ENCODE results near the gene CKAP2.
"Not testable (repeated sequence)": the region's sequence is repeated elsewhere in the genome, so short reads cannot be mapped to it uniquely, and the experiment has no call there.

CKAP2 gene

DNA sequence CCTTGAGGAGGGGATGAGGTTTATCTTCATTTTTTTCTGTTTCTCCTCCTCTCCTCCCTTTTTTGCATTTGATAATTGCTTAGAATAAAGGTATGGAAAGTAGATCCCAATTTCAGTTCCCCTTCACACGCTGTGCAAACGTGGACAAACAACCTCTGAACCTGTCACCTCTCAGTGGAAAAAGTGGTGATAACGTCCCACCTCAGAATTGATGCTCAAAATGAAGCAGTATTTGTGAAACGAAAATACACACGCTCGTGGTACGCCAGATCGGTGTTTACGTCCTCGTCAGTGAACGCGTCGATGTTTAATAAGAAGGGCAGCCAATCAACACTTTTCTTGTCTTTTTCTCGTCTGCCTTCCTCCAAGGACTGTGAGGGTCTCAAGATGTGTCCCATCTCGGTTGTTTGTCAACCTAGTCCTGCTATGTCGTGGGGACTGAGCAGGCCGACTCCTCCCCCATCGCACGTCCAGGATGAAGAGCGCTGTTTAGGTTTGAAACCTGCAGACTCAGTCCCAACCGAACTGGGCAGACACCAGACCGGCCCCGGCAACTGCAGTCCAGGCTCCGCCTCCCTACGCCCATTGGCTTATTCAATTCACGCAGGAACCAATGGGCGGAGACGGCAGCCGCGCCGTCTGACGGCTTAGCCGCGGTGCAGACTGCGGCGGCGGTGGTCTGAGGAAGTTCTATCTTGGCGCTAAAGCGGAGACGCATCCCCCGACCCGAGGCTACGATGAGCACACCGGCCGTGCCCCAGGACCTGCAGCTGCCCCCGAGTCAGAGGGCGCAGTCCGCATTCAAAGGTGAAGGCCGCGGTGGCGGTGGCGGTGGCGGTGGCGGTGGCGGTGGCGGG lies at the start of gene CKAP2:
Gene CKAP2 (plus strand): TSS at position 659 of the 857 bp plus-strand sequence. CDS start 79 bp downstream, at position 738.
- peak; percentile 27 for DNase-seq

GRCh38 chr13:52405767-52406494 lies 49.3 kb upstream of the CKAP2 start, which contains the start of gene THSD1:
Gene THSD1, minus strand, starts transcription at chr13:52406172. Its CDS starts 3,572 bp downstream, at chr13:52402600.
- DNase-seq: no peak

DNA sequence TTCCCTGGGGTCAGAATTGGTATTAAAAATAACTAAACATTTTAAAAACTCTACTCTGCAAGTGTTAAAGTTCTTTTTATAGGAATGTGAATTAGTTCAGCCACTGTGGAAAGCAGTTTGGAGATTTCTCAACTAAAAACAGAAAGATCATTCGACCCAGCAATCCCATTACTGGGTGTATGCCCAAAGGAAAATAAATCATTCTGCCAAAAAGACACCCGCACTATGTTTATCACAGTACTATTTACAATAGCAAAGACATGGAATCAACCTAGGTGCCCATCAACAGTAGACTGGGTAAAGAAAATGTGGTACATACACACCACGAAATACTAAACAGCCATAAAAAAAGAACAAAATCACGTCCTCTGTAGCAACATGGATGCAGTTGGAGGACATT lies 48.6 kb upstream of the CKAP2 start:
- no peak for DNase-seq

DNA sequence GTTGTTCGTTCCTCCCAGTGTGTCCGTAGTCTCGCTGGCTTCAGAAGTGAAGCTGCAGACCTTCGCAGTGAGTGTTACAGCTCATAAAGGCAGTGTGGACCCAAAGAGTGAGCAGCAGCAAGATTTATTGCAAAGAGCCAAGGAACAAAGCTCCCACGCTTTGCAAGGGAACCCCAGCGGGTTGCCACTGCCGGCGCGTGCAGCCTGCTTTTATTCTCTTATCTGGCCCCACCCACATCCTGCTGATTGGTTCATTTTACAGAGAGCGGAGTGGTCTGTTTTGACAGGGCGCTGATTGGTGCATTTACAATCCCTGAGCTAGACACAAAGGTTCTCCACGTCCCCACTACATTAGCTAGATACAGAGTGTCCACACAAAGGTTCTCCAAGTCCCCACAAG lies 47.8 kb upstream of the CKAP2 start:
- DNase-seq: not testable (repeated sequence)

GRCh38 chr13:52408071-52408658 lies 47.1 kb upstream of the CKAP2 start:
- DNase-seq: not testable (repeated sequence)

DNA sequence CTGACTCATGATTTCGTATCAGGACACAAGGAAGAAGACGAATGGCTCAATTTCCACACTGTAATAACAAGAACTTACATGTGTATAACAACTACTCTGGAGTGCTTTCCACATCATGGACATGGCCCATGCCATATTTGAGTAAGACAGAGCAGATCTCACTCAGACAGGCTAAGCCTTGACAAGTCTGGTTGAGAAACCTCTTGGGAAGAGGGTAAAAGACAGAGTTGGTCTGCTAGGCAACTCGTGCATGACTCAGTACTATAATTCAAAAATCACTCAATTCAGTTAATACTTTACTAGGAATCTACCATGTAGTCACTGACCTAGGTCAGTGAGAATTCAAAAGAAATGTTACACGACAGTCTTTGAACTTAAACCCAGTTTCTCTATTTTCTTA lies 43.6 kb upstream of the CKAP2 start:
- DNase-seq: no peak

DNA sequence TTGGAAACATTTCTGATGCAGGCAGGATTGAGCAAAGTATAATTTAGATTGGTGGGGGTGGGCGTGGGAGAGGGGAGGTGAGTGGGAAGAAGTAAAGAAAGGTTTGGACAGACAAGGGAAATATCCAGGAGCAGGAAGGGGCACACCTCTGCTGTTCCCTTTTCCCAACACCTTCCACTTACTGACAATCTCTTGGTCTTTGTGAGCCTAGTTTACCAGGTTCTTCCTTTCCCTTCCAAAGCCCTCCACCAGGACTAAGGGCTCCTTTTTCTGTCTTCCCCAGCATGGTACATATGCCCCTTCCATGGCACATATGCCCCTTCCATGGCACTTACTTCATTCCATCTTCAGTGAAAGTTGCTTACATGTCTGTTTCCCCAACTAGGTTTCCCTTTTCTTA lies 43.1 kb upstream of the CKAP2 start:
- no peak for DNase-seq

GRCh38 chr13:52414051-52414450 lies 41.2 kb upstream of the CKAP2 start:
- no peak for DNase-seq

- no peak for DNase-seq
These were observed 40.3 kb upstream of the CKAP2 start for GRCh38 chr13:52414963-52415362.

DNA sequence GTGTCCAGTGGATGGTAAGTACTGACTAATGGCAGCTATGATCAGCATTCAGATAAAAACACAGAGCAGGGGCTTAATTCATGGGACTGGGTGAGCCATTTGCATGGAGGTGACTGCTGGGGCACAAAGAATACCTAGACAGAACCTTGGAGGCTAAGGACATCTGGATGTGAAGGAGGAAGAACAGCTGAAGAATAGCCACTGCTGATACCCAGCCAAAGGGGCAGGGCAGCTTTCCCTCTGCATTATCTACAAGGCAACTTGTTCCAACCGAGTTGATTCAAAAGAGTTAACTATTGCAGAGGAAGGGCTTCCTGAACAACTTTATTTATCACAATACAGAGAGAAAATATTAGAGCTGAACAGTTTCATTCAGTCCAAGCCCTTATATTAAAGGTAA lies 36.2 kb upstream of the CKAP2 start:
- no peak for DNase-seq

GRCh38 chr13:52421216-52421615 lies 34.1 kb upstream of the CKAP2 start:
- DNase-seq: no peak

DNA sequence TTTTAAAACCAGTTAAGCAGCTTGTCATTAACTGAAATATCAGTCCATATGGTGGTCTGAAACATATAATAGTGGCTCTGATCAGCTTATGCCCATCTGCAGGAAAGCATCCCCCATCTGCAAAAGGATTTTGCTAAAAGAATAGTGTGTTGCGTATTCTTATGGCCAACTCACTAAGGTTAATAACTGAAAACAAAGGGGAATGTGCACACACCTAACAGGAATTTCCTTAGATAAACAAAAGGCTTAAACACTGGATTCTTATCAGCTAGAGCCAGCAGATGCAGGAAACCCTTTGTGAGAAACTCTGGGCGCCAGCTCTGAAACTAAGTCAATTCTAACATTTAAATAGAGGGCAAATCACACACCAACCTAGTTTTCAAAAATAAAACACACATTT lies 27.0 kb upstream of the CKAP2 start:
- DNase-seq: no peak

- no peak for DNase-seq
These were observed 22.8 kb upstream of the CKAP2 start for GRCh38 chr13:52432456-52432855.

DNA sequence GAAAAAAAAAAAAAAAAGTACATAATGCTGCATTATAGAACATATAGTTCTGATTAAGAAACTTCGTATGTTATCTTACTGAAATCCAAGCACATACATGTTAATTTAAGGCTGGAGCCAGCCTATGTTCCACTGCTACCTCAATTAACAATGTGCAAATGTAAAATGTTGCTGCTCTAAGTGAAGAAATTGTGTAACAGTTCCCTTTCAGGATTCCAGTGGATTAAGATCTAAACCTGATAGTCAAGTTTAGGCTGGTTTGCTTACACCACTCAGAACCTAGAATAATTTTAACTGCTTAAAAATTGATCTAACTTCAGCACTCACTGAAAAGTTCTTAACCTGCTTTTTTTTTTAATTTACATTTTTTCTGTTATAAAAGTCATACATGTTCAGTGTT lies 9.0 kb upstream of the CKAP2 start:
- DNase-seq: no peak

GRCh38 chr13:52447354-52447753 lies 7.9 kb upstream of the CKAP2 start:
- DNase-seq: peak; percentile 14

- DNase-seq: no peak
These were observed 7.3 kb upstream of the CKAP2 start for GRCh38 chr13:52447815-52448552.

DNA sequence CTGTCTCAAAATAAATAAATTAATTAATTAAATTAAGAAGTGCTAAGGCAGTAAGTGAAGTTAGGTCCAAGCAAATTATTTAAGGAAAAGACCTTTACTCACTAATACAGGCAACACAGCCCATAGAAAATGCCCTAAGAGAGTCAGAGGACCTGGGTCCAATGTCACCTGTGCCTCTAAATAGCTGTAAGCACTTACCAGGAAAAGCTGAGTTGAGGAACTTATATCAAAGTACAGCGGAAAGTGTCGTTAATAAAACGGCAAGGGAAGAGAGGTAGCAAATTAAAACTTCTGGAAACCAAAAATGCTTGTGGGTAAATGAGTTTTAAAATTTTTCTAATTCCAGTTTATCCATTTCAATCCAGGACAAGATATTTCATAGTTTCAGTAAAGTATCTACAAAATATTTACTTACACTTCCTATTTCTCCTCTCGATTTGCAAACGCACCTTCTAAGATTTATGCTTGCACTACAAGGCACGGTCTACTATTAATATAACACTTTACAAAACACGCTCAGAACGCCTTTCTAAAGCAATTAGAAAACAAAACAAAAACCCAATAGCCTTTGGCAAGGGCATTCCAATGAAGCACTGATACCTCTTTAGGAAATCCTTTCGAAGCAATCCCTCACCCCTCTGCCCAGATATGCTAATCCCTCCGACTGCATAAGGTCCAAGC lies 5.8 kb upstream of the CKAP2 start:
- DNase-seq: no peak

DNA sequence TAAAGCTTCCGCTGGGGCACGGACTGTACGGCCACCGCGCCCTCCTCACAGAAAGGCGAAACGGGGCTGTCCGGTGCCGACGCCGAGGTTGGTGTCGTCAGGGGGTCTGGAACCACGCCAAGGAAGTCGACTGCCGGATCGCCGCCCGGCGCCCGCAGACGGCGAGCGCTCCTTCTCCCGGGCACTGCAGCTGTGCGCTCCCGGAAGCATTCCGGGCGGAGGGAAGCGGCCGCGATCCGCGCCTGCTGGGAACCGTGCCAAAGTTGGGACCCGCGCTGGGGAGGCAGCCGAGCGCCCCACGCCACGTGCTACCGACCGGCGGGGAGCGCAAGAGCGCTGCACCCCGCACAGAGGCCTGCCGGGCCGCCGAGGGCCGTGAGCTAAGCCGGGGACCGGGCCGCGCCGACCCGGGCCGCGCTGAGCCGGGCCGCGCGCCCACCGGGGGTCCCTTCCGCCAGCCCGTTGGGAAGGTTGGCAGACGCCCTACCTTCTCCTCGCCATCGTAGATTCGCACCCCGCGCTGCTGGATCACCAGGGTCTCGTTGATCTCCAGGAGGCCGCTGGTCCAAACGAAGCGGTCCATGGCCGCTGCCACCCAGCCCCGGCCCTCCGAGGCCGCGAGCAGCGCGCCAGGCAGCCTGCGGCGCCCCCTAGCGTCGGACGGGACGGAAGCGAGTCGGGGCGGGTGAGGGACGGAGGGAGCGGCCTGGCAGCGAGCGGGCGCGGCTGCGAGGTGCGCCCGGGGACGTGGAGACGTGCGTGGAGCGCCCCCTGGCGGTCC lies 5.1 kb upstream of the CKAP2 start, which contains the start of gene VPS36:
Gene VPS36 (minus strand): TSS at position 623 of the 781 bp plus-strand sequence. CDS start 40 bp downstream, at position 583.
- peak; percentile 7 for DNase-seq

- peak; percentile 55 for DNase-seq
These were observed 4.5 kb upstream of the CKAP2 start for GRCh38 chr13:52450793-52451116.

GRCh38 chr13:52451135-52451804 lies 4.0 kb upstream of the CKAP2 start:
- DNase-seq: no peak

- no peak for DNase-seq
These were observed 2.8 kb upstream of the CKAP2 start for GRCh38 chr13:52452470-52452869.
